Stomach (tissue), 4 donors: ENCODE results near the gene CA6.

Experiments used
- CTCF ChIP-seq, 7 experiments: fragments of 450-650 bp in 4 of 7; fragments of 200-600 bp in 3 of 7; sonication (generic) in 3 of 7; IDR thresholded peaks; one replicate each; pipeline ENCODE4 v1.5.1; 2016 to 2019; ENCODE audit warnings: antibody characterized with exemption in 7 of 7, control low read depth in 2 of 7, mild to moderate bottlenecking in 1 of 7
- POLR2A ChIP-seq, 4 donors: fragments of 450-650 bp; IDR thresholded peaks; one replicate each; pipeline ENCODE4 v1.6.1; 2016; ENCODE audit warnings: antibody characterized with exemption in 4 of 4, control low read depth in 2 of 4, mild to moderate bottlenecking in 1 of 4, moderate library complexity in 1 of 4
- POLR2AphosphoS5 ChIP-seq, 3 donors: sonication (generic); formaldehyde crosslinking; IDR thresholded peaks; one replicate each; pipeline ENCODE4 v1.6.1; 2016; ENCODE audit warnings: antibody characterized with exemption in 3 of 3

- no peak for TF ChIP-seq POLR2AphosphoS5 (IDR thresholded peaks at IDR 0.05)
- no peak for TF ChIP-seq POLR2A (IDR thresholded peaks at IDR 0.05)
- TF ChIP-seq CTCF (IDR thresholded peaks at IDR 0.05), result no peak
These were observed 58.5 kb downstream of the CA6 start for GRCh38 chr1:9004031-9004699.
